SK-N-MC (cell line): Measurements from ENCODE around the gene RASL11B.

Source experiments
- DNase-seq: peaks from one replicate; pipeline ENCODE4 v3.0.0-alpha.2; 2011; ENCODE audit warnings: low read depth, low spot score
- H3K27ac ChIP-seq: fragments of 200-600 bp; sonication (generic); 2 replicates; pipeline ENCODE4 v1.5.1; 2016; ENCODE audit warnings: mixed run types
- H3K36me3 ChIP-seq: fragments of 200-600 bp; sonication (generic); 2 replicates; pipeline ENCODE4 v1.6.1; 2017; ENCODE audit warnings: antibody characterized with exemption, low read length, mixed read lengths; ENCODE audit not compliant: insufficient read depth
- H3K4me3 ChIP-seq: fragments of 200-600 bp; sonication (generic); 2 replicates; pipeline ENCODE4 v1.5.1; 2016
- H3K9ac ChIP-seq: fragments of 200-600 bp; sonication (generic); 2 replicates; pipeline ENCODE4 v1.8.0; 2017; ENCODE audit warnings: mixed run types, mixed read lengths; ENCODE audit not compliant: insufficient read length
- H3K9me3 ChIP-seq: fragments of 200-600 bp; sonication (generic); 2 replicates; pipeline ENCODE4 v1.6.1; 2017; ENCODE audit warnings: low read depth, mild to moderate bottlenecking, antibody characterized with exemption, low read length, moderate library complexity, mixed read lengths
- EZH2 ChIP-seq: fragments of 200-600 bp; sonication (generic); IDR thresholded peaks from one replicate; pipeline ENCODE4 v1.6.1; 2017; ENCODE audit warnings: antibody characterized with exemption
- FOXP2 ChIP-seq: optimal IDR thresholded peaks from 2 replicates; pipeline ENCODE3; 2011; ENCODE audit warnings: mild to moderate bottlenecking, moderate library complexity; ENCODE audit not compliant: insufficient read depth; ENCODE audit errors: extremely low read length, control extremely low read depth
- POLR2AphosphoS5 ChIP-seq: IDR thresholded peaks from 2 replicates; pipeline ENCODE4 v1.6.1; 2012; ENCODE audit warnings: mild to moderate bottlenecking, low read depth, low read length, borderline replicate concordance

The RASL11B gene

GRCh38 chr4:52903273-52903672, 41.2 kb downstream of the RASL11B start:
- Histone ChIP-seq H3K9ac (no peak overlapping the region), H3K27ac (no peak overlapping the region), H3K36me3 (no peaks in the 10 kb centered on the region), H3K9me3 (no peaks in the 10 kb centered on the region), H3K4me3 (no peak overlapping the region)
- DNase-seq = no peak
- TF ChIP-seq POLR2AphosphoS5 (no peak), EZH2 (no peak), FOXP2 (no peak)

DNA sequence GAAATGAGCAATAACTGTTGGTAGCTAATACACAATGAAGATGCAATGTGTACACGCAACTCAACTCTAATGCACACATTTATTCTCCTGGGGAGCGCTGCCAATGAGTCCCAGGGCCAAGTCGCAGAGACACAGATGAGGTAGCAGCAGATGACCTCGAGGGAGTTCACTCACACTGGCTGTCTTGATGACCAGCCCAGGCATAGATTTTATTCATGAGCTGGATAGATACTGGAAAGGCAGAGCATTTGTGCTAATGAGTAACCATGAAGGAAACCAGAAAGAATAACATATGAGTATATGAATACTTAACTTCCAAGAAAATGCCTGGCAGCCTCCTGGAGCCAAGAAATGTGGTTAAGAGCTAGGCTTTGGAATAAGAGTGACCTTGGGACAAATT, 42.3 kb downstream of the RASL11B start:
- Histone ChIP-seq H3K9me3 (no peaks in the 10 kb centered on the region), H3K27ac (no peak overlapping the region), H3K4me3 (no peak overlapping the region), H3K9ac (no peak overlapping the region), H3K36me3 (no peaks in the 10 kb centered on the region)
- no peak for TF ChIP-seq FOXP2
- no peak for DNase-seq

DNA sequence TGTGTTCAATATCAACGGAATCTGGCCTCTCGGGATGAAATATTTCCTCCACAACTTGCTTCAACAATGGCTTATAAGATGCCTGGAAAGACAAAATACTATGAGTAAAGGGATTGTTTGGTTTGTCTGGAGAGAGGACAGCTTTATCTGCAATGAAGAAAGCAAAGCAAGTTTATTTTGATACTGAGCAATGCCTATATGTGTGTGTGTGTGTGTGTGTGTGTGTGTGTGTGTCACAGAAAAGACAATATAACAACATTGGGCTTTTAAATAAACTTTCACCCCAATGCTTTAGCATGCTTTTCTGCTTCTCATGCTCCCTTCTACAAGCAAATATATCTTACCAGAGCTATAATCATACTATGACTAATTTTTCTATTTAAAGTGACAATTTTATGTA, 45.4 kb downstream of the RASL11B start:
- no peak for TF ChIP-seq EZH2
- TF ChIP-seq FOXP2 = no peak
- TF ChIP-seq POLR2AphosphoS5 = no peak
- Histone ChIP-seq H3K9me3 (no peaks in the 10 kb centered on the region), H3K9ac (no peak overlapping the region), H3K4me3 (no peak overlapping the region), H3K27ac (no peak overlapping the region), H3K36me3 (no peaks in the 10 kb centered on the region)
- no peak for DNase-seq

DNA sequence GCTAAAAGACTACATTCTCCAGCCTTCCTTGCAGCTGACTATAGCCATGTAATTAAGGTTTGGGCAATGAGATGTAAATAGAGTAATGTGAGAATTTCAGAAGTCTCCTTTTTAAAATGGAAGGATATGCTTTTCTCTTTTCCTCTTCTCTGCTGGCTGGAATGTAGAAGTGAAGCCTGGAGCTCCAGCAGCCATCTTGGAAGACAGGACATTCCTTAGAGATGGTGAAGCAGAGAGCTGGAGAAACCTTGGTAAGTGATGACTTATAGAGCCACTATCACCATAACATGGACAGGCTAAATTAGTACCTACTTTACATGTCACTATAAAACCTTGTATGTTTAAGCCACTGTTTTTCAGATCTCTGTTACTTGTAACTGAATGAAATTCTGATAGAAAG, 48.0 kb downstream of the RASL11B start:
- Histone ChIP-seq H3K9me3 (no peaks in the 10 kb centered on the region), H3K36me3 (no peaks in the 10 kb centered on the region), H3K27ac (no peak overlapping the region), H3K9ac (no peak overlapping the region), H3K4me3 (no peak overlapping the region)
- no peak for DNase-seq
- no peak for TF ChIP-seq EZH2
- no peak for TF ChIP-seq FOXP2
- no peak for TF ChIP-seq POLR2AphosphoS5

- Histone ChIP-seq H3K4me3 (no peak overlapping the region), H3K9ac (no peak overlapping the region), H3K36me3 (no peaks in the 10 kb centered on the region), H3K9me3 (no peaks in the 10 kb centered on the region), H3K27ac (no peak overlapping the region)
- TF ChIP-seq EZH2 = no peak
- TF ChIP-seq POLR2AphosphoS5 = no peak
- TF ChIP-seq FOXP2 = no peak
- peak; percentile 20 for DNase-seq
Observed at GRCh38 chr4:52911684-52912294, 49.7 kb downstream of the RASL11B start.

GRCh38 chr4:52912608-52913007, 50.5 kb downstream of the RASL11B start:
- TF ChIP-seq FOXP2 = no peak
- TF ChIP-seq EZH2 = no peak
- no peak for TF ChIP-seq POLR2AphosphoS5
- no peak for DNase-seq
- H3K36me3 ChIP-seq = no peaks in the 10 kb centered on the region
- no peak overlapping the region for H3K4me3 ChIP-seq
- H3K9ac ChIP-seq = no peak overlapping the region
- no peak overlapping the region for H3K27ac ChIP-seq
- H3K9me3 ChIP-seq = no peaks in the 10 kb centered on the region

- no peak overlapping the region for H3K9ac ChIP-seq
- no peak overlapping the region for H3K4me3 ChIP-seq
- no peak for DNase-seq
- H3K27ac ChIP-seq = no peak overlapping the region
- no peaks in the 10 kb centered on the region for H3K9me3 ChIP-seq
- H3K36me3 ChIP-seq = no peaks in the 10 kb centered on the region
- no peak for TF ChIP-seq FOXP2
- no peak for TF ChIP-seq EZH2
- no peak for TF ChIP-seq POLR2AphosphoS5
Observed at GRCh38 chr4:52914051-52914605, 52.0 kb downstream of the RASL11B start.

DNA sequence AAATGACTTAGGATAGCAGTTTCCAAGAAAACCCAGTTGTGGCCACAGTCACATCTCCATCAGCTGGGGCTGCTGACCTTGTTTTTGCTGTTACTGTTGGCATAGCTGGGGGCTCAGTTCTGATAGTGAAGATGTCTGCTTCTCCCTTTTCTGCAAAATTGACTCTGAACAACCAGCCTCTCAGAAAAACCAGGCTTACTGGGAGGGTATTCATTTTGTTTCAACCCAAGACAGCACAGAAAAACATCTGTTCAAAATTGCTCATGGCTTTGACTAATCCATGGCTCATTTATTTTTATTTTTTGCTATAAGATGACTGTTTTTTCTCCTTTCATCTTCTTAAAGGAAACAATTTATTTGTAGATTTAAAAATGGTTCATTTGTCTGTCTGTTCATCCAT, 53.1 kb downstream of the RASL11B start:
- H3K9ac ChIP-seq = no peak overlapping the region
- H3K36me3 ChIP-seq = no peaks in the 10 kb centered on the region
- no peak overlapping the region for H3K27ac ChIP-seq
- H3K9me3 ChIP-seq = no peaks in the 10 kb centered on the region
- no peak for DNase-seq
- no peak overlapping the region for H3K4me3 ChIP-seq
- TF ChIP-seq POLR2AphosphoS5 = no peak
- TF ChIP-seq FOXP2 = no peak
- TF ChIP-seq EZH2 = no peak

- H3K4me3 ChIP-seq = no peak overlapping the region
- H3K9me3 ChIP-seq = no peaks in the 10 kb centered on the region
- TF ChIP-seq POLR2AphosphoS5 = no peak
- no peak for TF ChIP-seq EZH2
- no peak for TF ChIP-seq FOXP2
- H3K36me3 ChIP-seq = no peaks in the 10 kb centered on the region
- no peak overlapping the region for H3K27ac ChIP-seq
- DNase-seq = no peak
- H3K9ac ChIP-seq = no peak overlapping the region
Observed at GRCh38 chr4:52915730-52916300, 53.7 kb downstream of the RASL11B start.
